Keratinocyte (primary cell): ENCODE data around the gene ACADSB. TPM values are rescaled to one million over a fixed set of nuclear protein-coding genes. Genes with fewer than 3 reads are reported as not detected.

Experiments
- DNase-seq: peaks from one replicate; pipeline ENCODE4 v3.0.0-alpha.2; 2011; ENCODE audit warnings: low read depth, missing footprints, low spot score
- FAIRE-seq: peaks from 2 replicates; lab custom pipeline; 2011; peaks lifted over from hg19 to GRCh38; lab: Jason Lieb, UNC
- H2AFZ ChIP-seq: 2 replicates; pipeline ENCODE4 v1.6.0; 2012; ENCODE audit warnings: low read length, control low read depth, inconsistent platforms; ENCODE audit not compliant: control insufficient read depth
- H3K27ac ChIP-seq: 2 replicates; pipeline ENCODE4 v1.5.1; 2011; ENCODE audit warnings: low read length; ENCODE audit not compliant: control insufficient read depth, insufficient read depth
- H3K27me3 ChIP-seq: 3 replicates; pipeline ENCODE4 v1.6.0; 2011; ENCODE audit warnings: low read length; ENCODE audit not compliant: control insufficient read depth, insufficient read depth; ENCODE audit errors: extremely low read depth
- H3K36me3 ChIP-seq, 2 experiments: 2 replicates in 1 of 2; 3 replicates in 1 of 2; pipeline ENCODE4 v1.5.1; 2011; ENCODE audit warnings: low read length in 2 of 2, mild to moderate bottlenecking in 1 of 2; ENCODE audit not compliant: control insufficient read depth in 2 of 2, insufficient read depth in 2 of 2; ENCODE audit errors: extremely low read depth in 1 of 2
- H3K4me1 ChIP-seq: 3 replicates; pipeline ENCODE4 v1.5.1; 2011; ENCODE audit warnings: low read length; ENCODE audit not compliant: control insufficient read depth, insufficient read depth; ENCODE audit errors: extremely low read depth
- H3K4me2 ChIP-seq: 3 replicates; pipeline ENCODE4 v1.6.0; 2011; ENCODE audit warnings: low read depth, low read length; ENCODE audit not compliant: control insufficient read depth, insufficient read depth; ENCODE audit errors: extremely low read depth
- H3K4me3 ChIP-seq, 3 experiments: fragments of 200-600 bp in 1 of 3; sonication (generic) in 1 of 3; 2 replicates in 2 of 3; 3 replicates in 1 of 3; pipeline ENCODE4 v1.5.1; 2011 to 2016; ENCODE audit warnings: low read length in 3 of 3, mild to moderate bottlenecking in 3 of 3, control low read depth in 2 of 3, inconsistent platforms in 1 of 3, low read depth in 1 of 3, mixed read lengths in 1 of 3, mixed run types in 1 of 3, moderate library complexity in 1 of 3; ENCODE audit not compliant: control insufficient read depth in 2 of 3, insufficient read depth in 2 of 3; ENCODE audit errors: extremely low read depth in 1 of 3
- H3K79me2 ChIP-seq: 2 replicates; pipeline ENCODE4 v1.6.0; 2012; ENCODE audit warnings: low read length; ENCODE audit not compliant: control insufficient read depth, insufficient read depth
- H3K9ac ChIP-seq: 3 replicates; pipeline ENCODE4 v1.6.0; 2011; ENCODE audit warnings: low read length; ENCODE audit not compliant: control insufficient read depth, insufficient read depth; ENCODE audit errors: extremely low read depth
- H3K9me1 ChIP-seq: 3 replicates; pipeline ENCODE4 v1.6.0; 2011; ENCODE audit warnings: low read length; ENCODE audit not compliant: control insufficient read depth, insufficient read depth; ENCODE audit errors: extremely low read depth
- H3K9me3 ChIP-seq: 2 replicates; pipeline ENCODE4 v1.5.1; 2012; ENCODE audit warnings: low read depth, low read length; ENCODE audit not compliant: control insufficient read depth
- H4K20me1 ChIP-seq: 3 replicates; pipeline ENCODE4 v1.6.0; 2011; ENCODE audit warnings: low read length; ENCODE audit not compliant: control insufficient read depth, insufficient read depth; ENCODE audit errors: extremely low read depth
- EZH2 ChIP-seq: IDR thresholded peaks from one replicate; pipeline ENCODE4 v1.6.1; 2012; ENCODE audit warnings: inconsistent platforms, mild to moderate bottlenecking, low read length, moderate library complexity
- dilution Hi-C: fragments of 300-500 bp; cut with MboI; formaldehyde crosslinking; loops from one replicate; pipeline ENCODE4 v1.7.0; 2020; ENCODE audit warnings: low sequenced_read_pairs; ENCODE audit not compliant: extremely low pct_ligation_motif_present
- polyA plus RNA-seq, 5 experiments: library from polyadenylated mRNA; depleted of rRNA in 3 of 5; stranded (reverse) in 3 of 5; stranded (forward) in 1 of 5; unstranded in 1 of 5; fragments of >200 nt; gene quantifications; 1 replicate in 1 of 5; 2 replicates in 3 of 5; 3 replicates in 1 of 5; pipeline versions ENCODE4 v1.2.1 to v1.2.3, GENCODE V29; 2011 to 2012; ENCODE audit warnings: missing spikeins in 2 of 5, low read depth in 1 of 5, low replicate concordance in 1 of 5
- TF ChIP-seq, protein P1 (sequence below), 3 experiments: IDR thresholded peaks in 1 of 3; conservative IDR thresholded peaks in 1 of 3; optimal IDR thresholded peaks in 1 of 3; 2 replicates in 2 of 3; 3 replicates in 1 of 3; pipeline versions ENCODE3 to v1.5.1; 2011; ENCODE audit warnings: low read length in 3 of 3, mild to moderate bottlenecking in 3 of 3, moderate library complexity in 2 of 3, control low read depth in 1 of 3, inconsistent platforms in 1 of 3; ENCODE audit not compliant: insufficient read depth in 2 of 3; ENCODE audit errors: extremely low read depth in 1 of 3

The ACADSB gene
- polyA plus RNA-seq, 1 donor (not counting 4 experiments of a cell fraction or from before 2014, with no cell fraction given) = 10.1 TPM

DNA sequence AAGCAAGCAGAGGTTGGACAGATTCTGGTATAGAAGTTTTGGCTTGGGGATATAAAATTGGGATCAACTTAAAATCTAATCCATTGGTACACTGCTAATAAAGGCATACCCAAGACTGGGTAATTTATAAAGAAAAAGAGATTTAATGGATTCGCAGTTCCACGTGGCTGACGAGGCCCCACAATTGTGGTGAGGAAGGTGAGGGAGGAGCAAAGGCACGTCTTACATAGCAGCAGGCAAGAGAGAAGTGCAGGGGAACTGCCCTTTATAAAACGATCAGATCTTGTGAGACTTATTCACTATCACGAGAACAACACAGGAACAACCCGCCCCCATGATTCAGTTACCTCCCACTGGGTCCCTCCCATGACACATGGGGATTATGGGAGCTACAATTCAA is 9.7 kb downstream of the ACADSB start:
- Histone ChIP-seq H3K4me3 (no peak overlapping the region), H3K27me3 (no peaks in the 10 kb centered on the region), H3K4me1 (peaks cover 4% of the 10 kb centered on the region), H2AFZ (no peak overlapping the region), H3K9me3 (no peaks in the 10 kb centered on the region), H3K36me3 (no peaks in the 10 kb centered on the region), H3K27ac (no peak overlapping the region), H3K9me1 (no peaks in the 10 kb centered on the region), H4K20me1 (no peaks in the 10 kb centered on the region), H3K79me2 (no peaks in the 10 kb centered on the region), H3K4me2 (no peak overlapping the region), H3K9ac (no peak overlapping the region)
- dilution Hi-C loops = no loop called here
- no peak for DNase-seq
- no peak for FAIRE-seq
- no peak for TF ChIP-seq EZH2
- TF ChIP-seq, protein P1, sequence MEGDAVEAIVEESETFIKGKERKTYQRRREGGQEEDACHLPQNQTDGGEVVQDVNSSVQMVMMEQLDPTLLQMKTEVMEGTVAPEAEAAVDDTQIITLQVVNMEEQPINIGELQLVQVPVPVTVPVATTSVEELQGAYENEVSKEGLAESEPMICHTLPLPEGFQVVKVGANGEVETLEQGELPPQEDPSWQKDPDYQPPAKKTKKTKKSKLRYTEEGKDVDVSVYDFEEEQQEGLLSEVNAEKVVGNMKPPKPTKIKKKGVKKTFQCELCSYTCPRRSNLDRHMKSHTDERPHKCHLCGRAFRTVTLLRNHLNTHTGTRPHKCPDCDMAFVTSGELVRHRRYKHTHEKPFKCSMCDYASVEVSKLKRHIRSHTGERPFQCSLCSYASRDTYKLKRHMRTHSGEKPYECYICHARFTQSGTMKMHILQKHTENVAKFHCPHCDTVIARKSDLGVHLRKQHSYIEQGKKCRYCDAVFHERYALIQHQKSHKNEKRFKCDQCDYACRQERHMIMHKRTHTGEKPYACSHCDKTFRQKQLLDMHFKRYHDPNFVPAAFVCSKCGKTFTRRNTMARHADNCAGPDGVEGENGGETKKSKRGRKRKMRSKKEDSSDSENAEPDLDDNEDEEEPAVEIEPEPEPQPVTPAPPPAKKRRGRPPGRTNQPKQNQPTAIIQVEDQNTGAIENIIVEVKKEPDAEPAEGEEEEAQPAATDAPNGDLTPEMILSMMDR (optimal IDR thresholded peaks at IDR 0.05 in 1 of 3, IDR thresholded peaks at IDR 0.05 in 1 of 3, conservative IDR thresholded peaks at IDR 0.05 in 1 of 3; ENCODE audit: extremely low read depth in 1 of 3, insufficient read depth in 2 of 3, low read length in 3 of 3) = no peak

DNA sequence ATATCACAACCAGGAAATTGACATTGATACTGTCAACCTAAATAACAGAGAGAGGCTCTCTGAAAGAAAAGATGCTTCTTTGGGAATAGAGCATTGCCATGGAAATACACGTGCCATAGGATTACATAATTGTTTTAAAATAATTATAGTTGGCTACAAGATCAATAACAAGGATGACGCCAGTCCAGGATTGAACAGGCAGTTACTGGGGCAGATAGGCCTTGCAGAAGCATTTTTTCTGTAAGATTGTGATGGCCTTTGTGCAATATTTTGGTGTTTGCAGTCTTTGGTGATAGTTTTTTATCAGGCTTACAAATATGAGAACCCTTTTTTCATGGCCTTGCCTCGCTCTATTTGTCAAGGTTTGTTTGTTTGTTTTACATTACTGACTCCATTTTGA is 10.5 kb downstream of the ACADSB start:
- DNase-seq (no peak), FAIRE-seq (no peak)
- TF ChIP-seq, protein P1 (optimal IDR thresholded peaks at IDR 0.05 in 1 of 3, IDR thresholded peaks at IDR 0.05 in 1 of 3, conservative IDR thresholded peaks at IDR 0.05 in 1 of 3; ENCODE audit: extremely low read depth in 1 of 3, insufficient read depth in 2 of 3, low read length in 3 of 3) = no peak
- TF ChIP-seq EZH2 = no peak
- H3K36me3 ChIP-seq = no peaks in the 10 kb centered on the region
- dilution Hi-C loops = no loop called here
- no peak overlapping the region for H3K4me2 ChIP-seq
- no peak overlapping the region for H2AFZ ChIP-seq
- H3K9me3 ChIP-seq = no peaks in the 10 kb centered on the region
- H4K20me1 ChIP-seq = no peaks in the 10 kb centered on the region
- H3K27me3 ChIP-seq = no peaks in the 10 kb centered on the region
- no peak overlapping the region for H3K9ac ChIP-seq
- no peaks in the 10 kb centered on the region for H3K79me2 ChIP-seq
- no peak overlapping the region for H3K27ac ChIP-seq
- no peaks in the 10 kb centered on the region for H3K4me1 ChIP-seq
- H3K9me1 ChIP-seq = no peaks in the 10 kb centered on the region
- H3K4me3 ChIP-seq = no peak overlapping the region
